Measurements from ENCODE around the gene KCNMB2. TPM values are rescaled to one million over a fixed set of nuclear protein-coding genes. Genes with fewer than 3 reads are reported as not detected.

The KCNMB2 gene
- total and polyA plus RNA-seq, 9 donors = 11.7 to 25.3 (median 17.2) TPM

- H3K4me1 ChIP-seq (ENCODE audit: control insufficient read depth, insufficient read depth, low read length) = peaks cover 5% of the 10 kb centered on the region
- no peak overlapping the region for H3K27ac ChIP-seq (ENCODE audit: low read length)
- no peak for DNase-seq
- H3K4me3 ChIP-seq (ENCODE audit: low read length) = no peak overlapping the region
- H3K9me3 ChIP-seq (replicated peaks; ENCODE audit: control insufficient read depth, low read depth, low read length) = no peaks in the 10 kb centered on the region
- WGBS (ENCODE audit: insufficient coverage) = 92% methylated on average over 2 of the region's 2 CpGs
- H3K36me3 ChIP-seq (ENCODE audit: control insufficient read depth, insufficient read depth, low read length) = no peaks in the 10 kb centered on the region
- no peaks in the 10 kb centered on the region for H3K27me3 ChIP-seq (ENCODE audit: control insufficient read depth, insufficient read depth, low read length)
Measured at GRCh38 chr3:178706411-178706810, 170.2 kb downstream of the KCNMB2 start.

- 86% methylated on average over 1 of the region's 3 CpGs for WGBS (ENCODE audit: insufficient coverage)
- Histone ChIP-seq H3K4me1 (ENCODE audit: control insufficient read depth, insufficient read depth, low read length) (peaks cover 8% of the 10 kb centered on the region), H3K27ac (ENCODE audit: low read length) (no peak overlapping the region), H3K36me3 (ENCODE audit: control insufficient read depth, insufficient read depth, low read length) (no peaks in the 10 kb centered on the region), H3K9me3 (replicated peaks; ENCODE audit: control insufficient read depth, low read depth, low read length) (no peaks in the 10 kb centered on the region), H3K27me3 (ENCODE audit: control insufficient read depth, insufficient read depth, low read length) (no peaks in the 10 kb centered on the region), H3K4me3 (ENCODE audit: low read length) (no peak overlapping the region)
- peak; percentile 14 for DNase-seq
Measured at GRCh38 chr3:178707311-178708031, 171.2 kb downstream of the KCNMB2 start.

- DNase-seq = peak; percentile 97
- Histone ChIP-seq H3K36me3 (ENCODE audit: control insufficient read depth, insufficient read depth, low read length) (no peaks in the 10 kb centered on the region), H3K4me1 (ENCODE audit: control insufficient read depth, insufficient read depth, low read length) (peaks cover 13% of the 10 kb centered on the region), H3K9me3 (replicated peaks; ENCODE audit: control insufficient read depth, low read depth, low read length) (no peaks in the 10 kb centered on the region), H3K4me3 (ENCODE audit: low read length) (no peak overlapping the region), H3K27me3 (ENCODE audit: control insufficient read depth, insufficient read depth, low read length) (no peaks in the 10 kb centered on the region), H3K27ac (ENCODE audit: low read length) (peak overlapping the region; percentile 71)
- WGBS (ENCODE audit: insufficient coverage) = 17% methylated on average over 4 of the region's 6 CpGs
Measured at GRCh38 chr3:178709051-178709450, 172.8 kb downstream of the KCNMB2 start.

GRCh38 chr3:178711753-178712152 is 175.5 kb downstream of the KCNMB2 start:
- peak; percentile 24 for DNase-seq
- Histone ChIP-seq H3K27ac (ENCODE audit: low read length) (no peak overlapping the region), H3K36me3 (ENCODE audit: control insufficient read depth, insufficient read depth, low read length) (no peaks in the 10 kb centered on the region), H3K27me3 (ENCODE audit: control insufficient read depth, insufficient read depth, low read length) (no peaks in the 10 kb centered on the region), H3K4me3 (ENCODE audit: low read length) (no peak overlapping the region), H3K9me3 (replicated peaks; ENCODE audit: control insufficient read depth, low read depth, low read length) (no peaks in the 10 kb centered on the region), H3K4me1 (ENCODE audit: control insufficient read depth, insufficient read depth, low read length) (peaks cover 22% of the 10 kb centered on the region)
- WGBS (ENCODE audit: insufficient coverage) = no CpG with 5 or more reads among the region's 3 CpGs

- no peak overlapping the region for H3K27ac ChIP-seq (ENCODE audit: low read length)
- H3K36me3 ChIP-seq (ENCODE audit: control insufficient read depth, insufficient read depth, low read length) = no peaks in the 10 kb centered on the region
- peaks cover 22% of the 10 kb centered on the region for H3K4me1 ChIP-seq (ENCODE audit: control insufficient read depth, insufficient read depth, low read length)
- no peak for DNase-seq
- H3K4me3 ChIP-seq (ENCODE audit: low read length) = no peak overlapping the region
- WGBS (ENCODE audit: insufficient coverage) = 50% methylated on average over 3 of the region's 5 CpGs
- no peaks in the 10 kb centered on the region for H3K9me3 ChIP-seq (replicated peaks; ENCODE audit: control insufficient read depth, low read depth, low read length)
- no peaks in the 10 kb centered on the region for H3K27me3 ChIP-seq (ENCODE audit: control insufficient read depth, insufficient read depth, low read length)
Measured at GRCh38 chr3:178712247-178712646, 176.0 kb downstream of the KCNMB2 start.

GRCh38 chr3:178714925-178715832 is 178.9 kb downstream of the KCNMB2 start:
- H3K4me1 ChIP-seq (ENCODE audit: control insufficient read depth, insufficient read depth, low read length) = peaks cover 26% of the 10 kb centered on the region
- WGBS (ENCODE audit: insufficient coverage) = no CpG with 5 or more reads among the region's 4 CpGs
- H3K4me3 ChIP-seq (ENCODE audit: low read length) = no peak overlapping the region
- H3K27ac ChIP-seq (ENCODE audit: low read length) = peak overlapping the region; percentile 70
- DNase-seq = peak; percentile 91
- no peaks in the 10 kb centered on the region for H3K27me3 ChIP-seq (ENCODE audit: control insufficient read depth, insufficient read depth, low read length)
- H3K36me3 ChIP-seq (ENCODE audit: control insufficient read depth, insufficient read depth, low read length) = no peaks in the 10 kb centered on the region
- H3K9me3 ChIP-seq (replicated peaks; ENCODE audit: control insufficient read depth, low read depth, low read length) = no peaks in the 10 kb centered on the region

GRCh38 chr3:178718995-178719635 is 182.9 kb downstream of the KCNMB2 start:
- H3K27ac ChIP-seq (ENCODE audit: low read length) = no peak overlapping the region
- 64% methylated on average over 1 of the region's 1 CpG for WGBS (ENCODE audit: insufficient coverage)
- DNase-seq = peak; percentile 33
- H3K27me3 ChIP-seq (ENCODE audit: control insufficient read depth, insufficient read depth, low read length) = no peaks in the 10 kb centered on the region
- no peaks in the 10 kb centered on the region for H3K36me3 ChIP-seq (ENCODE audit: control insufficient read depth, insufficient read depth, low read length)
- H3K4me1 ChIP-seq (ENCODE audit: control insufficient read depth, insufficient read depth, low read length) = peaks cover 18% of the 10 kb centered on the region
- no peak overlapping the region for H3K4me3 ChIP-seq (ENCODE audit: low read length)
- H3K9me3 ChIP-seq (replicated peaks; ENCODE audit: control insufficient read depth, low read depth, low read length) = no peaks in the 10 kb centered on the region

GRCh38 chr3:178732824-178733223 is 196.6 kb downstream of the KCNMB2 start:
- Histone ChIP-seq H3K27ac (ENCODE audit: low read length) (no peak overlapping the region), H3K27me3 (ENCODE audit: control insufficient read depth, insufficient read depth, low read length) (no peaks in the 10 kb centered on the region), H3K9me3 (replicated peaks; ENCODE audit: control insufficient read depth, low read depth, low read length) (no peaks in the 10 kb centered on the region), H3K36me3 (ENCODE audit: control insufficient read depth, insufficient read depth, low read length) (no peaks in the 10 kb centered on the region), H3K4me3 (ENCODE audit: low read length) (no peak overlapping the region), H3K4me1 (ENCODE audit: control insufficient read depth, insufficient read depth, low read length) (no peaks in the 10 kb centered on the region)
- WGBS (ENCODE audit: insufficient coverage) = no CpG with 5 or more reads among the region's 4 CpGs
- no peak for DNase-seq

GRCh38 chr3:178735032-178735674 is 198.9 kb downstream of the KCNMB2 start:
- Histone ChIP-seq H3K4me1 (ENCODE audit: control insufficient read depth, insufficient read depth, low read length) (no peaks in the 10 kb centered on the region), H3K27me3 (ENCODE audit: control insufficient read depth, insufficient read depth, low read length) (no peaks in the 10 kb centered on the region), H3K36me3 (ENCODE audit: control insufficient read depth, insufficient read depth, low read length) (no peaks in the 10 kb centered on the region), H3K4me3 (ENCODE audit: low read length) (no peak overlapping the region), H3K27ac (ENCODE audit: low read length) (no peak overlapping the region), H3K9me3 (replicated peaks; ENCODE audit: control insufficient read depth, low read depth, low read length) (no peaks in the 10 kb centered on the region)
- DNase-seq = no peak
- WGBS (ENCODE audit: insufficient coverage) = no CpG with 5 or more reads among the region's 4 CpGs

Data from muscle of leg (tissue), 11 donors.